GM12891 (cell line): ENCODE results near the gene SLC16A11.

ENCODE experiments used
- POLR2A ChIP-seq: IDR thresholded peaks from 2 replicates; pipeline ENCODE4 v1.6.1; 2011; ENCODE audit warnings: low read depth, low read length, control low read depth
- POLR2AphosphoS5 ChIP-seq: IDR thresholded peaks from 2 replicates; pipeline ENCODE4 v1.6.1; 2011; ENCODE audit warnings: low read depth, low read length, control low read depth

DNA sequence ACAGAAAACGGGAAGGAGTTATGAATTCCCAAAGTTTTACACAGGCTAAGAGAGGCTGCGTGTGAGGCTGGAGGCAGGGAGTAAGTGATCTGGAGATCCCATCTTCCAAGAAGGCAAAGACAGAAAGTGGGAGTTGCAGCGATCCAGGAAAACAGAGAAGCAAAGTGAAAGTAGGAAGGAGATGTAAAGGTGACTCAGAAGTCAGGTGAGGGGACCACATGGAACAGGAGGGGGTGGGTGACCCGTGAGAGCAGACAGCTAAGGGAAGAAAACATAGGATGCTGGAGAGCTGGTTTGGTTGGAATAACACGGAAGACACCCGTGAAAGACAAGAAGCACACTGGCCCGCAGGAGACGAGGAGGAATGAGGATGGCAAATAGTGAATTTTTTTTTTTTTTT is 46.7 kb downstream of the SLC16A11 start:
- TF ChIP-seq POLR2A = no peak
- TF ChIP-seq POLR2AphosphoS5 = no peak
